Endothelial cell of umbilical vein (primary cell): ENCODE results near the gene UNC50.

Experiments used
- CTCF ChIP-seq, 2 donors: IDR thresholded peaks; 1 replicate in 1 of 2; 2 replicates in 1 of 2; pipeline ENCODE4 v1.5.1; 2011; ENCODE audit warnings: low read length in 2 of 2, mild to moderate bottlenecking in 2 of 2, moderate library complexity in 2 of 2, control low read depth in 1 of 2, inconsistent platforms in 1 of 2, low read depth in 1 of 2; ENCODE audit not compliant: insufficient read depth in 1 of 2; ENCODE audit errors: extremely low read depth in 1 of 2
- JUN ChIP-seq: IDR thresholded peaks from 2 replicates; pipeline ENCODE4 v1.6.1; 2011; ENCODE audit warnings: borderline replicate concordance, low read depth; ENCODE audit not compliant: insufficient read length, insufficient read depth
- POLR2A ChIP-seq: IDR thresholded peaks from 2 replicates; pipeline ENCODE4 v1.6.1; 2012; ENCODE audit warnings: low read depth, mild to moderate bottlenecking, control low read depth, low read length
- POLR2AphosphoS5 ChIP-seq: IDR thresholded peaks from 2 replicates; pipeline ENCODE4 v1.6.1; 2012; ENCODE audit warnings: low read depth, mild to moderate bottlenecking, control low read depth, low read length, moderate library complexity; ENCODE audit not compliant: insufficient read depth

GRCh38 chr2:98583276-98583675, 25.1 kb upstream of the UNC50 start:
- TF ChIP-seq POLR2AphosphoS5 (no peak), POLR2A (no peak), CTCF (IDR thresholded peaks at IDR 0.05; ENCODE audit: extremely low read depth in 1 of 2, insufficient read depth in 1 of 2, low read depth in 1 of 2, low read length in 2 of 2) (no peak), JUN (no peak)
